Fibroblast of peridontal ligament (primary cell): Measurements from ENCODE around the gene C12orf57.
A peak's percentile ranks its signal among the peaks of the same experiment; 100 is the strongest.

ENCODE experiments used
- DNase-seq: peaks from one replicate; pipeline ENCODE4 v3.0.0-alpha.2; 2010; ENCODE audit errors: extremely low read depth

The C12orf57 gene

DNA sequence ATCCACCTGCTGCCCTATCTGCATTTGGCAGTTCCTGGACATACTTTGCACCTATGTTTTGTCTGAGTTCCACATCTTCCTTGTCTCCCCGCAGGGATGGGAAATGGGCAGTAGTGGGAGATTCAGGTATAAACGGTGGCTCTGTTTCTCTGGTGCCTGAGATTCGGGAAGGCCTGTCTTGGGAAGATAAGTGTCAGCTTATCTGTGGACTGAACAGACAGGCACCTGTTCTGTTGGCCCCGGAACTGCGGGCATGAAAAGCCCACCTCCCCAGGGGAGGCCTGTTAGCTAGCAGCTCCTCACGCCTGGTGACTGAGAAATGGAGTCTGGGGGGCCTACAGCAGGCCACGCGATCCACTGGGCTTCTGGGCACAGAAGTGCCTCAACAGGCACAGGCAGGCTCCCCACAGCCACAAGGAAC, 20.8 kb downstream of the C12orf57 start:
- DNase-seq: no peak

GRCh38 chr12:6965026-6965661, 21.3 kb downstream of the C12orf57 start:
- peak; percentile 88 for DNase-seq

GRCh38 chr12:6965714-6966113, 21.9 kb downstream of the C12orf57 start:
- no peak for DNase-seq

- no peak for DNase-seq
Observed at GRCh38 chr12:6966351-6966750, 22.5 kb downstream of the C12orf57 start.

- DNase-seq: no peak
Observed at GRCh38 chr12:6967651-6968100, 23.9 kb downstream of the C12orf57 start.

DNA sequence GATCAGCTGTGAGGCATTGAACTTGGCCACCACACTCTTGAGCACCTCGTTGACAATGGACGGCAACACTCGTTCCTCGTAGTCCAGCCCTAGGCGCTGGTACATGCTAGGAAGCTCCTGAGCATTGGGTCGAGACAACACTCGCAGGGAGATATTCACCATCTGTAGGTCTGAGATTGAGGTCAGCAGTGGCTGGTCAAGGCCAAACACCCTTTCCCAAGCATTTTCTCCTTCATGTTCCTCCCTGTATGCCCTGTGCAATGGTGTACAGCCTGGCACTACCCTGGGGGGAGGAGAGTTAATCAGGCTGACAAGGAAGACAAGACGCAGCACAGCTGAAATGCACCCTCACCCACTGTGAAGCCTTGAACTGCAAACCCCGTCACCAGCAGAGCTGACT, 24.6 kb downstream of the C12orf57 start:
- no peak for DNase-seq

GRCh38 chr12:6970096-6970527, 26.3 kb downstream of the C12orf57 start:
- no peak for DNase-seq

GRCh38 chr12:6974180-6974579, 30.4 kb downstream of the C12orf57 start:
- no peak for DNase-seq

DNA sequence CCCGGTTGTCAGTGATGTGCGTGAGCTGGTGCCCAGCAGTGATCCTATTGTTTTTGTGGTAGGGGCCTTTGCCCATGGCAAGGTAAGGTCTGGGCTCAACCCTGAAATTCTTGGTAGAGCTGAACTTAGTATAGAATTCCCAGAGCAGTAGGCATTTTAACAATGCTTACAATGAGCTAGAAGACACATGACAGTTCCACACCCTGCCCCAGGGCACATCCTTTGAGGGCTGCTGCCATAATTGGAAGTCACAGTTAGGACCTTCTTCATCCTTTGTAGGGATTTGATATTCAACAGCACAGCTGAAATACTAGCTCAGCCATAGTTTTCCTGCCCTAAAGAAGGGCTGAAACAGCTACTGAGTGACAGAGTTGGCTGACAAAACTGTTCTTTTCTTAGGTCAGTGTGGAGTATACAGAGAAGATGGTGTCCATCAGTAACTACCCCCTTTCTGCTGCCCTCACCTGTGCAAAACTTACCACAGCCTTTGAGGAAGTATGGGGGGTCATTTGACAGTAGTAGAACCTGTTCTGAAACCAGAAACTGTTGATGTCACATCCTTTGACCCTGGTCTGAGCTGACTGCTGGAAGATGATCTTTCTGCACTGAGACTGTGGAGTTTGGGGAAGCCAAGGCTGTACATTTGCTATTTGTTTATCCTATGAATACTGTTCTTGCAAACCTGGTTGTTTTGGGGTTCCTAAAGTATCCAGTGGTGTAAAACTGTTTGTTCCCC, 31.6 kb downstream of the C12orf57 start:
- no peak for DNase-seq

GRCh38 chr12:6977653-6978052, 33.8 kb downstream of the C12orf57 start:
- no peak for DNase-seq

DNA sequence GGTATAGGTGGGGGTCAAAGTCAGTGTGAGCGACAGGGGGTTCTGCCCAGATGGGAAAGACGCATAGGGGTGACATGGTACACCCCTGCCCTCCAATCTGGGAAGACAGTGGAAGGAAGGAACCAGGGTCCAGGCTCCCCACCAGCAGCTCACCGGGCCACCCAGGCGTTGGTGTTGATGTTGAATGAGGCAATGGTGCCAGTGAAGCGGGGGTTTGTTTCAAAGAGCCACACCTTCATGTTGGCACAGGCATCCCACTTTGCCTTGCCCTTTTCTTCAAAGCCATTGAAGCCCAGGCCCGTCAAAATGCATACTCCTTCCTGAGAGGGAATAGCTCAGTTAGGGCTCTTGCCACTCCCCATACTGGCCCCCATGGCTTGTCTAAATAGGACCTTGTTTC, 34.4 kb downstream of the C12orf57 start:
- no peak for DNase-seq

- DNase-seq: no peak
Observed at GRCh38 chr12:6978611-6979011, 34.8 kb downstream of the C12orf57 start.

DNA sequence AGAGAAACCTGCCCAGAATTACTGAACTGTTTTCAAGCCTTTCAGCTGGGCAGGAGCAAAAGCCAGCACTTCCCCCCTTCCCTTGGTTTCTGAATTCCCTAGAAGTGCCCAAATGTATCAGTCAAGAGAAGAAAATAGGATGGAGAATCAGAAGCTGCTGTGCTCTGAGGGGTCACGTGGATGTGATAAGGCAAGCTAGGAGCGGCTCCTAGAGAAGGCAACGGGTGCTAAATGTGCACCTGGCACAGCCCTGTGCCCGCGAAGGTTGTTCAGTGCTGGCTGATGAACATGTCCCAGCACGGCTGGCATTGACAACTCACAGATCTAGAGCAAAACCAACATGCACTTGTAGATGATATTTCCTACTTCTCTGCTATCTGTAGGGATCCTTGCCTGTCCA, 35.2 kb downstream of the C12orf57 start:
- no peak for DNase-seq

GRCh38 chr12:6979453-6979852, 35.6 kb downstream of the C12orf57 start:
- no peak for DNase-seq

GRCh38 chr12:6980075-6980474, 36.3 kb downstream of the C12orf57 start:
- DNase-seq: no peak

GRCh38 chr12:6980740-6981139, 36.9 kb downstream of the C12orf57 start:
- DNase-seq: no peak

- no peak for DNase-seq
Observed at GRCh38 chr12:6981152-6982052, 37.6 kb downstream of the C12orf57 start.

- DNase-seq: no peak
Observed at GRCh38 chr12:6982532-6982931, 38.7 kb downstream of the C12orf57 start.

DNA sequence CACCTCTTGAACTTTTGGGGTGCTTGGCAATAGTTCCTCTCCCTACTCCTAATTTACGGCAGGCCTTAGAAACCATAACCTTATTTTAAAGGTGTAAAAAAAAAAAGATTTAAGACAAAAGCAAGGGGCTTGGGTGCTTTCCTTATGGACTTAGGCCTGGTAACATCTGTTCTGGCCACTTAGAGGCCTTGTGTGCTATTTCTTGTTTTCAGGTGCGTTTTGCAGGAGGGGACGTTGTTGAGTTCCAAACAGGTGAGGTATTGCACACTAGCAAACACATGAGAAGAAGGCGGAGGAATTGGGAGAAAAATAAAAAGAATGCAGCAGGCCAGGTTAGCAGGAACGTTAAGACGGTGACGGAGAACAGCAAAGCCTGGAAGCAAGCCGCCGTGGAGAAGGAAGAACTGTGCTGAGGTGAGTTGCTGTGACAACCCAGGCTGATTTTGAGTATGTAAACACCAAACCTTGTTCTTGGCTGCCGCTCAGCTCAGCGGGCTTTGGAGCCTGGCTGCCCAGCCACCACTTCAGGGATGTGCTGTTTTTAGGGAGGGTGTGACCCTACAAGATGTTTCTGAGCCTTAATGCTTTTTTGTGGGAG, 44.2 kb downstream of the C12orf57 start:
- DNase-seq: no peak
